T-cell (primary cell): ENCODE results near the gene HOXC10. TPM values are rescaled to one million over a fixed set of nuclear protein-coding genes. Genes with fewer than 3 reads are reported as not detected.

Experiments used
- ATAC-seq, 4 experiments: fragments of 200-7000 bp in 3 of 4; fragments of 150-1000 bp in 1 of 4; cut with Tn5 transposase; replicated peaks in 1 of 4; 1 replicate in 3 of 4; 2 replicates in 1 of 4; pipeline ENCODE4 v1.10.0; 2021; ENCODE audit warnings: moderate library complexity in 3 of 4, mild to moderate bottlenecking in 2 of 4, moderate number of reproducible peaks in 1 of 4
- CTCF ChIA-PET, 2 donors: fragments of 300-600 bp; sonication (Branson Sonifier 250); formaldehyde crosslinking; loops; one replicate each; lab custom pipeline; 2022; ENCODE audit warnings: antibody characterized with exemption in 2 of 2; lab: Charles Lee
- POLR2A ChIA-PET, 2 donors: fragments of 300-600 bp; sonication (Branson Sonifier 250); formaldehyde crosslinking; loops; one replicate each; lab custom pipeline; 2022; ENCODE audit warnings: antibody characterized with exemption in 2 of 2; lab: Charles Lee
- DNase-seq, 35 experiments: peaks; one replicate each; pipeline versions ENCODE4 v3.0.0 to v3.0.0-alpha.2; 2013 to 2023
- H3K27ac ChIP-seq: one replicate; pipeline ENCODE4 v1.5.1; 2013; ENCODE audit warnings: low read length
- H3K27me3 ChIP-seq, 2 experiments: replicated peaks in 1 of 2; 1 replicate in 1 of 2; 2 replicates in 1 of 2; pipeline versions ENCODE4 v1.6.1 to v1.7.0; 2013; ENCODE audit warnings: low read length in 1 of 2, mixed read lengths in 1 of 2; ENCODE audit not compliant: control insufficient read depth in 2 of 2, insufficient read depth in 2 of 2; ENCODE audit errors: extremely low read depth in 1 of 2
- H3K36me3 ChIP-seq, 2 donors: 1 replicate in 1 of 2; 2 replicates in 1 of 2; pipeline versions ENCODE4 v1.6.1 to v1.7.0; 2013; ENCODE audit warnings: low read length in 1 of 2; ENCODE audit not compliant: control insufficient read depth in 2 of 2, insufficient read depth in 1 of 2; ENCODE audit errors: extremely low read depth in 1 of 2
- H3K4me1 ChIP-seq, 2 experiments: 1 replicate in 1 of 2; 2 replicates in 1 of 2; pipeline versions ENCODE4 v1.6.1 to v1.7.0; 2013; ENCODE audit warnings: low read length in 2 of 2, mixed read lengths in 1 of 2; ENCODE audit not compliant: insufficient read depth in 2 of 2, control insufficient read depth in 1 of 2; ENCODE audit errors: extremely low read depth in 1 of 2
- H3K4me3 ChIP-seq, 2 donors: 1 replicate in 1 of 2; 2 replicates in 1 of 2; pipeline versions ENCODE4 v1.5.1 to v1.7.0; 2013; ENCODE audit warnings: mild to moderate bottlenecking in 2 of 2, low read length in 1 of 2, moderate library complexity in 1 of 2; ENCODE audit not compliant: control insufficient read depth in 1 of 2; ENCODE audit errors: extremely low read depth in 1 of 2
- H3K9me3 ChIP-seq: 2 replicates; pipeline ENCODE4 v1.7.0; 2013
- H3K27ac Mint-ChIP-seq, 2 donors: one replicate each; pipeline ENCODE4 v1.8.0; 2020 to 2021; ENCODE audit warnings: mild to moderate bottlenecking in 2 of 2, mixed read lengths in 2 of 2
- H3K27me3 Mint-ChIP-seq, 2 donors: one replicate each; pipeline ENCODE4 v1.8.0; 2021 to 2022; ENCODE audit warnings: mixed read lengths in 2 of 2
- H3K36me3 Mint-ChIP-seq: one replicate; pipeline ENCODE4 v1.8.0; 2021; ENCODE audit warnings: mixed read lengths
- H3K4me1 Mint-ChIP-seq, 3 donors: one replicate each; pipeline ENCODE4 v1.8.0; 2020 to 2022; ENCODE audit warnings: mixed read lengths in 3 of 3, mild to moderate bottlenecking in 1 of 3
- H3K4me3 Mint-ChIP-seq, 3 donors: one replicate each; pipeline ENCODE4 v1.8.0; 2020 to 2022; ENCODE audit warnings: mild to moderate bottlenecking in 3 of 3, mixed read lengths in 3 of 3, moderate library complexity in 3 of 3
- H3K9me3 Mint-ChIP-seq, 3 donors: one replicate each; pipeline ENCODE4 v1.8.0; 2020 to 2022; ENCODE audit warnings: mixed read lengths in 3 of 3
- WGBS: methylation state at CpG from one replicate; pipeline ENCODE4 v1.1.5; 2013; ENCODE audit warnings: missing lambda C conversion rate; ENCODE audit not compliant: insufficient coverage; 5-methylcytosine and 5-hydroxymethylcytosine counted together
- total RNA-seq, 35 experiments: library from RNA in 6 of 35; stranded (reverse) in 6 of 35; fragments of 120-200 nt in 1 of 35; gene quantifications; one replicate each; pipeline versions ENCODE4 v1.2.1 to v1.2.4 and lab custom pipeline; 2013 to 2026

HOXC10 gene
- total RNA-seq, 5 donors from 2014 or later (not counting 1 experiment from before 2014, with no cell fraction given) = 0.30 TPM; not detected in 4

DNA sequence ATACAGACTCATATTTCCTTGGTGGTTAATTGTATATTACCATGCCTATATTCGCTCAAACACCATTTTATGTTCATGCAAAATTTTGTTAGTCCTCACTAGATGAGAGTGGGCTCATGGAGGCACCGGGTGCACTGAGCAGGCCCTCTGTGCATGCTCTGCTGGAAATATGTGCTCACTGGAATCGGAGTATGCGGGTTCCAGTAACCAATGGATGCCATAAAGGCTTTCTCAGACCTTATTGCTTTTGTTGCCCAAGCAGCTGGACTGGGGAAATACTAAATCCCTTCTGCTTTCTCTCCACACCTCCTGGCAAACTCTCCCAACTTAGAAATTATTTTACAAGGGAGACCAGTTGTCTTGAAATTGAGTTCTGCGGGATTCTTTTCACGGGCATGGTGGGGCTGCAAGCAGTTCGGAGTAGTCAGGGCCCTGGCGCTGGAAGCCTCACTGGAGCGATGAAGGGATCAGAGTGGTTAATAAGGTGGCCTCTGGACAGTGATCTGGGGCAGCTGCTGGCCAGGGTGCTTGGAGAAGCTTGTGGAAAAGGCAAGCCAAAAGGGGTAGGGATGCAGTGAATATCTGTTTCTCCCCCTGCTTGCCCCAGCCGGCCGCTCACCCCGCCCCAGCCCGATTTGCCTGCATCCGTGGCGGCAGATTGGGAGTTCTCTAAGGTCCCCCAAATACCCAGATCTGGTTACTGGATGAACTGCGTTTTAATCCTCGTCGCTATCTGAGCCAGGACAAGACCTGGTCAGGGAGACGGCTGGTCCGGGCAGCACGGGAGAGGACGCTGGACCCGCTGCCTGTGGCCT is 35.9 kb downstream of the HOXC10 start:
- H3K27ac Mint-ChIP-seq = no peak overlapping the region
- ChIA-PET CTCF (no interaction called here), POLR2A (no interaction called here)
- no peak overlapping the region for H3K27ac ChIP-seq
- WGBS = 72% methylated on average over 16 of the region's 23 CpGs
- peaks cover 12 to 24% (median 16%) of the 10 kb centered on the region in 3 donors for H3K4me1 Mint-ChIP-seq
- H3K36me3 ChIP-seq = no peaks in the 10 kb centered on the region
- no peaks in the 10 kb centered on the region for H3K36me3 Mint-ChIP-seq
- peaks cover 57 to 81% of the 10 kb centered on the region in 2 donors for H3K27me3 Mint-ChIP-seq
- H3K4me3 ChIP-seq = no peak overlapping the region
- H3K9me3 Mint-ChIP-seq = no peaks in the 10 kb centered on the region
- H3K27me3 ChIP-seq = peaks cover 14 to 87% of the 10 kb centered on the region in 2 experiments
- DNase-seq = no peak
- no peak for ATAC-seq
- H3K9me3 ChIP-seq = no peaks in the 10 kb centered on the region
- H3K4me3 Mint-ChIP-seq = no peak overlapping the region
- H3K4me1 ChIP-seq = peaks cover 5 to 29% of the 10 kb centered on the region in 2 experiments

- Mint-ChIP-seq H3K27me3 (peaks cover 62 to 82% of the 10 kb centered on the region in 2 donors), H3K36me3 (no peaks in the 10 kb centered on the region), H3K4me1 (peaks cover 13 to 25% (median 16%) of the 10 kb centered on the region in 3 donors), H3K9me3 (no peaks in the 10 kb centered on the region), H3K27ac (no peak overlapping the region), H3K4me3 (no peak overlapping the region)
- no peaks in the 10 kb centered on the region for H3K9me3 ChIP-seq
- no peak overlapping the region for H3K27ac ChIP-seq
- DNase-seq (no peak), ATAC-seq (no peak)
- no peak overlapping the region for H3K4me3 ChIP-seq
- H3K4me1 ChIP-seq = peaks cover 5 to 25% of the 10 kb centered on the region in 2 experiments
- ChIA-PET CTCF (interaction anchor here (0.5 to 0.6 kb wide), 2 partner anchors 13 to 188 kb away, joined by 5 to 6 read pairs; partner anchors contain the start of gene HOXC8 (in 1 of the 2)), POLR2A (no interaction called here)
- no peaks in the 10 kb centered on the region for H3K36me3 ChIP-seq
- WGBS = 45% methylated on average over 5 of the region's 16 CpGs
- H3K27me3 ChIP-seq = peaks cover 17 to 85% of the 10 kb centered on the region in 2 experiments
These were observed 36.6 kb downstream of the HOXC10 start for GRCh38 chr12:54021432-54022013.

DNA sequence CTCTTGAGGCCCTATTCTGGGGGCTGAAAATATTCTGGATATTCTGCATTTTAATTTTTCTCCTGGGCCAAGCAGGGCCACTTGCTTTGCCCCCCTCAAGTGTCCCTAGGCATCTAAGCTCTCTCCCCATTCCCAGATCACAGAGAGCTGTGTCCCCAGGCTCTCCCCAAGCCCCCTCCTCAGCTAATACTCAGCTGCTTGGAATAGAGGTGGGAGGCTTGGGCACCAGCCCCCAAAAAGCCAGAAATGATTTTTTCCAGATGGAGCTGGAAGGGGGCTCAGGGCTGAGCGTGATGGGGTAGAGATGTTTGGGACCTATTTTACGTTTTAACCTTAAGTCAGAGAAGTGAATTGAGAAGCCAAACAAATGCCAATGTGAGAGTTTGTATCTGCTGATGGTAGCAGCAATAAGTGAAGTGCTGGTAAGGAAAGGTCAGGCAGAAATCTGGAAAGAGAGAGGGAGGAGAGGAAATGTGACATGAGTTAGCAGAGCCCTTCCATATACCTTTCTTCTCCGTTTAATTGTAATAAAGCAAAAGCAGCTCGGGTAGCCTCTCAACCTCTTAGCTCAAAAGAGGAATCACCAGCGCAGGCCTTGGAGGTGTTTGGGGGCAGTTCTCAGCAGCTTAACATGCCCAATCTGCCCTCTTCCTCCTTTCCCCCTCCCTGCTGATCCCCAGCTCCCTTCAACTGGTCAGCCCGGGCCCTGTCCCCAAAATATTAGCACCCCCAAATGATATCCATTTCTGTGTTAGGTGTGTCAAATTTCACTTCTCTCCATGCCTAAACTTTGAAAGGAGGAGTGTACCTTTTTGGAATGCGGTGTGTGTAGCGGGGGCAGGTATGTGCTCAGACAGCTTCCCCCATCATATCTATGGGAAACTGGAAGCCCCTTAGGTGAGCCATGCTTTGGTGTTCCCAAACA is 38.3 kb downstream of the HOXC10 start:
- Mint-ChIP-seq H3K9me3 (no peaks in the 10 kb centered on the region), H3K4me3 (no peak overlapping the region), H3K27me3 (peaks cover 68 to 87% of the 10 kb centered on the region in 2 donors), H3K4me1 (peaks cover 8 to 23% (median 11%) of the 10 kb centered on the region in 3 donors), H3K27ac (peak overlapping the region in 1 of 2 donors; percentile 13), H3K36me3 (no peaks in the 10 kb centered on the region)
- H3K36me3 ChIP-seq = no peaks in the 10 kb centered on the region
- H3K27ac ChIP-seq = no peak overlapping the region
- WGBS = 46% methylated on average over 3 of the region's 8 CpGs
- H3K9me3 ChIP-seq = no peaks in the 10 kb centered on the region
- no peak for DNase-seq
- no peak for ATAC-seq
- no peak overlapping the region for H3K4me3 ChIP-seq
- H3K27me3 ChIP-seq = peaks cover 21 to 84% of the 10 kb centered on the region in 2 experiments
- peaks cover 3 to 15% of the 10 kb centered on the region in 2 experiments for H3K4me1 ChIP-seq
- ChIA-PET CTCF (interaction anchor here in 1 of 2 donors (0.9 to 1.4 kb wide), 5 partner anchors 13 to 192 kb away, joined by 3 to 5 read pairs (median 4); partner anchors contain the start of gene HOXC8), POLR2A (no interaction called here)

- DNase-seq (no peak), ATAC-seq (no peak)
- H3K27ac Mint-ChIP-seq = no peak overlapping the region
- 39% methylated on average over 11 of the region's 17 CpGs for WGBS
- Histone ChIP-seq H3K36me3 (no peaks in the 10 kb centered on the region), H3K4me1 (peaks cover 0 to 16% of the 10 kb centered on the region in 2 experiments), H3K27ac (no peak overlapping the region), H3K9me3 (no peaks in the 10 kb centered on the region), H3K4me3 (no peak overlapping the region), H3K27me3 (peaks cover 27 to 84% of the 10 kb centered on the region in 2 experiments)
- peaks cover 77 to 87% of the 10 kb centered on the region in 2 donors for H3K27me3 Mint-ChIP-seq
- no peak overlapping the region for H3K4me3 Mint-ChIP-seq
- H3K4me1 Mint-ChIP-seq = peaks cover 12 to 26% (median 13%) of the 10 kb centered on the region in 3 donors
- CTCF ChIA-PET = interaction anchor here in 1 of 2 donors (1.0 to 1.4 kb wide), 3 partner anchors 12 to 167 kb away, joined by 3 to 5 read pairs (median 4); partner anchors contain the start of gene HOXC8
- no peaks in the 10 kb centered on the region for H3K36me3 Mint-ChIP-seq
- no peaks in the 10 kb centered on the region for H3K9me3 Mint-ChIP-seq
- POLR2A ChIA-PET = no interaction called here
These were observed 39.2 kb downstream of the HOXC10 start for GRCh38 chr12:54024127-54024526.

DNA sequence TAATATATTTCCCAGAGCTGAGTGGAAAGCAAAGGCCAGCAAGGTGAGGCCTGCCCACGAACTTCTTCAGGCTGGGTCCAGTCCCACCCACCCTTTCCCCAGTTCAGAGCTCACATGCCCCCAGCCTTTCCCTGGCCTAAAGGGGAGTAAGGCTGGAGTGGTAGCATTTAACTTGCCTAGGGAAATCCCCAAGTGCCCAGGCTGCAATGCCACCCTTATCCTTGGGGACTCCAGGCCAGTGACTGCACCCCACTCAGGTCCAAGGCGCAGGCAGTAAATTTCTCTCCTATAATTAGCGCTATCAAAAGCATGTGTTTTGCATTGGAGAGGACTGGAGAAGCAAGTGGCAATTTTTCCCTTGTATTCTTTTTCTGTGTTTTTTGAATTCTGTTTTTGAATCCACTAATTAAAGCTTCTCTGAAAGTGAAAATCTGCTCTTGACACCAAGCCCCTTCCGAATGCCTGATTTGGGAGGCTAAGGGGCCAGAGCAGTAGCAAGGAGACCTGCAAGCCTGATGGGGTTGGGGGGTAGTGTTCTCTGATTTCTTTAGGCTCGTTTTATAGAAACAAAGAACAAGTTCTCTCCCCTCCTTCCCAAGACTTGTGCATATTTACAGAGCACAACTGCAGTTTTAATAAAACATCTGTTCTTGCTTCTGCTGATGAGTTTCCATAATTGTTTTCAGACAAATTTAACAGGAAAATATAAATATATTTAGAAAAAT is 39.8 kb downstream of the HOXC10 start:
- Mint-ChIP-seq H3K9me3 (no peaks in the 10 kb centered on the region), H3K36me3 (no peaks in the 10 kb centered on the region), H3K27me3 (peaks cover 76 to 86% of the 10 kb centered on the region in 2 donors), H3K4me1 (peaks cover 14 to 27% (median 15%) of the 10 kb centered on the region in 3 donors), H3K4me3 (no peak overlapping the region), H3K27ac (no peak overlapping the region)
- ChIA-PET CTCF (interaction anchor here in 1 of 2 donors (0.6 kb wide), 1 partner anchor 14 kb away, joined by 3 read pairs; no protein-coding TSS in a partner anchor), POLR2A (no interaction called here)
- ATAC-seq = no peak
- no peaks in the 10 kb centered on the region for H3K9me3 ChIP-seq
- no peak for DNase-seq
- WGBS = no CpG with 5 or more reads among the region's 5 CpGs
- peaks cover 27 to 84% of the 10 kb centered on the region in 2 experiments for H3K27me3 ChIP-seq
- no peak overlapping the region for H3K27ac ChIP-seq
- H3K4me1 ChIP-seq = peaks cover 0 to 21% of the 10 kb centered on the region in 2 experiments
- no peaks in the 10 kb centered on the region for H3K36me3 ChIP-seq
- no peak overlapping the region for H3K4me3 ChIP-seq
